CD4-positive, alpha-beta T cell (primary cell): ENCODE results near the gene DMAC2. TPM values are rescaled to one million over a fixed set of nuclear protein-coding genes. Genes with fewer than 3 reads are reported as not detected.
"Not testable (repeated sequence)": the region's sequence is repeated elsewhere in the genome, so short reads cannot be mapped to it uniquely, and the experiment has no call there.

ENCODE experiments used
- ATAC-seq: fragments of 200-7000 bp; cut with Tn5 transposase; one replicate; pipeline ENCODE4 v1.10.0; 2022; ENCODE audit warnings: mild to moderate bottlenecking; ENCODE audit not compliant: poor library complexity
- CTCF ChIA-PET: fragments of 350-600 bp; sonication (Branson Sonifier 250); formaldehyde crosslinking; loops from one replicate; lab custom pipeline; 2021; ENCODE audit warnings: antibody characterized with exemption, inconsistent platforms; lab: Charles Lee
- POLR2A ChIA-PET: fragments of 350-600 bp; sonication (Branson Sonifier 250); formaldehyde crosslinking; loops from one replicate; lab custom pipeline; 2021; ENCODE audit warnings: antibody characterized with exemption, inconsistent platforms; lab: Charles Lee
- DNase-seq, 14 experiments: peaks; one replicate each; pipeline ENCODE4 v3.0.0-alpha.2; 2013 to 2020; ENCODE audit warnings: mixed read lengths in 2 of 14
- H3K27ac ChIP-seq, 2 donors: one replicate each; pipeline versions ENCODE4 v1.5.1 to v1.7.0; 2013; ENCODE audit warnings: low read length in 2 of 2, low read depth in 1 of 2, mild to moderate bottlenecking in 1 of 2
- H3K27me3 ChIP-seq, 2 experiments: 1 replicate in 1 of 2; 2 replicates in 1 of 2; pipeline versions ENCODE4 v1.6.1 to v1.7.0; 2013; ENCODE audit warnings: low read length in 2 of 2, control low read depth in 1 of 2, mild to moderate bottlenecking in 1 of 2, moderate library complexity in 1 of 2; ENCODE audit not compliant: insufficient read depth in 2 of 2, control insufficient read depth in 1 of 2
- H3K36me3 ChIP-seq: one replicate; pipeline ENCODE4 v1.6.1; 2013; ENCODE audit warnings: low read length, control low read depth; ENCODE audit not compliant: insufficient read depth
- H3K4me1 ChIP-seq: one replicate; pipeline ENCODE4 v1.6.1; 2013; ENCODE audit warnings: low read length, control low read depth; ENCODE audit not compliant: insufficient read depth
- H3K4me3 ChIP-seq: one replicate; pipeline ENCODE4 v1.5.1; 2013; ENCODE audit warnings: mild to moderate bottlenecking, low read length, moderate library complexity
- H3K9me3 ChIP-seq, 2 experiments: 1 replicate in 1 of 2; 2 replicates in 1 of 2; pipeline versions ENCODE4 v1.6.1 to v1.7.0; 2013; ENCODE audit warnings: low read length in 2 of 2, mild to moderate bottlenecking in 2 of 2, control low read depth in 1 of 2, moderate library complexity in 1 of 2; ENCODE audit not compliant: control insufficient read depth in 1 of 2, insufficient read depth in 1 of 2
- H3K27ac Mint-ChIP-seq: one replicate; pipeline ENCODE4 v1.8.0; 2020; ENCODE audit warnings: mixed read lengths
- H3K27me3 Mint-ChIP-seq: one replicate; pipeline ENCODE4 v1.8.0; 2021; ENCODE audit warnings: mixed read lengths
- H3K36me3 Mint-ChIP-seq: one replicate; pipeline ENCODE4 v1.8.0; 2021; ENCODE audit warnings: low read depth, mixed read lengths
- H3K4me1 Mint-ChIP-seq: one replicate; pipeline ENCODE4 v1.8.0; 2021; ENCODE audit warnings: low read depth, mixed read lengths
- H3K4me3 Mint-ChIP-seq: one replicate; pipeline ENCODE4 v1.8.0; 2020; ENCODE audit warnings: mild to moderate bottlenecking, mixed read lengths
- H3K9me3 Mint-ChIP-seq: one replicate; pipeline ENCODE4 v1.8.0; 2020; ENCODE audit warnings: mixed read lengths
- intact Hi-C, 2 experiments: fragments of 100-400 bp; cut with DNase I in 1 of 2; cut with micrococcal nuclease in 1 of 2; formaldehyde crosslinking; loops; one replicate each; pipeline versions ENCODE4 v1.15.1 to v1.9.0; 2023 to 2025; cut with DNase I, micrococcal nuclease
- polyA plus RNA-seq, 2 donors: library from polyadenylated mRNA; unstranded; fragments of 120-200 nt; gene quantifications; one replicate each; pipeline ENCODE4 v1.2.1, GENCODE V29; 2013
- total RNA-seq, 174 experiments: library from RNA in 2 of 174; stranded (reverse) in 2 of 174; gene quantifications; one replicate each; pipeline ENCODE4 v1.2.3 and lab custom pipeline; 2021 to 2026
- TF ChIP-seq, protein P1 (sequence below): fragments of 200-600 bp; IDR thresholded peaks from one replicate; pipeline ENCODE4 v1.8.0; 2022; ENCODE audit warnings: antibody characterized with exemption, mild to moderate bottlenecking

The DMAC2 gene
- total RNA-seq, result 10 to 100 TPM; 21.6 to 25.7 TPM
- polyA plus RNA-seq (2013, experiment 1 of 2), result 26.5 TPM
- polyA plus RNA-seq (2013, experiment 2 of 2), result 26.8 TPM
- total RNA-seq (lab: John Stamatoyannopoulos, UW), result 12.1 to 54.6 (median 19.4) reads per million in 172 experiments

DNA sequence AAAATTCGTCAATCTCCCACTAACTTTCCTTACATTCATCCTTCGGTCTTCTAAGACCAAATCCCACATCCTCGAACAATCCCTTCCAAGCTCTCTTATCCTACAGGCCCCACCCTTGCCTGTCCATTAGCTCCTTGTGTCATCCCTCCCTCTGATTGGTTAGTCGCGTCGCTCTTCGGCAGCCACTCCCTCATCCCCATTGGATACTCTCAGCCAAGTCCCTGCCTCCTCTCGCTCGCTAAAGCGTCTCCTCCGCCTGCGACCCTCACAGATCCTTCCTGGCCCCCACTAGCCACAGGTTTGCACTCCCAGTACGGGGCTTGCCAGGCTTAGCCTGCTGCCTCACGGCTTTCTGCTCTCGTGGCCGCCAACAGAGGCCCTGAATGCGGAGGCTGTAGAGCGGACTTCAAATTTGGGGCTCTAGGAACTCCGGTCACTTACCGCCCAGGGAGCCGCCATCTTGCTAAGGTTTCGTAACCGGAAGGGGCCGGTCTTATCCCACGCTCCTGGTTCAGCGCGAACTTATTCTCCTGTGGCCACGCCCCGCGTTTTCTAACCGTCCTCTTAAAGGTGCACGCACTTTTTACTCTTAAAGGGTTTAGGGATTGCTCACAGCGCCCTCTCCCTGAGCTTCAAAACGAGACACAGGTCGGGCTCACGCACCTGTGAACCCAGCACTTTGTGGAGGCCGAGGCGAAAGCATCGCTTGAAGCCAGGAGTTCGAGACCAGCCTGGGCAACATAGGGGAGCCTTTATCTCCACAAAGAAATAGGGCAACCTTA, at the start of gene DMAC2:
TSS of gene DMAC2 (minus strand) at position 472 of the 782 bp plus-strand sequence. CDS start at position 459, 13 bp downstream.
- Histone ChIP-seq H3K27me3 (no peaks in the 10 kb centered on the region), H3K27ac (peak within 1 kb of the TSS; percentile 60 to 77), H3K4me1 (peaks cover 16% of the 10 kb centered on the region), H3K4me3 (peak within 1 kb of the TSS; percentile 90), H3K36me3 (peaks cover 12% of the 10 kb centered on the region), H3K9me3 (no peaks in the 10 kb centered on the region)
- Mint-ChIP-seq H3K36me3 (peaks cover 13% of the 10 kb centered on the region), H3K4me3 (no peak within 1 kb of the TSS), H3K9me3 (no peaks in the 10 kb centered on the region), H3K27ac (no peak within 1 kb of the TSS), H3K4me1 (no peaks in the 10 kb centered on the region), H3K27me3 (peaks cover 13% of the 10 kb centered on the region)
- POLR2A ChIA-PET, result interaction anchor here (0.5 to 3.7 kb wide), 18 partner anchors 9 to 803 kb away, joined by 3 to 20 read pairs (median 4); partner anchors contain the start of genes B9D2, GSK3A, HNRNPUL1 and TGFB1
- CTCF ChIA-PET, result interaction anchor here (0.7 to 2.2 kb wide), 13 partner anchors 9 to 974 kb away, joined by 3 to 16 read pairs (median 4); partner anchors contain the start of gene B9D2
- ATAC-seq (peak; percentile 99), DNase-seq (peak; percentile 86 to 97 (median 93))
- intact Hi-C loops, result loop anchor here in 1 of 2 experiments (1.0 to 10.0 kb wide), 7 partner anchors 42 to 1095 kb away; partner anchors contain the start of genes B9D2, BCKDHA, C19orf47 and CCDC97
- TF ChIP-seq, protein P1, sequence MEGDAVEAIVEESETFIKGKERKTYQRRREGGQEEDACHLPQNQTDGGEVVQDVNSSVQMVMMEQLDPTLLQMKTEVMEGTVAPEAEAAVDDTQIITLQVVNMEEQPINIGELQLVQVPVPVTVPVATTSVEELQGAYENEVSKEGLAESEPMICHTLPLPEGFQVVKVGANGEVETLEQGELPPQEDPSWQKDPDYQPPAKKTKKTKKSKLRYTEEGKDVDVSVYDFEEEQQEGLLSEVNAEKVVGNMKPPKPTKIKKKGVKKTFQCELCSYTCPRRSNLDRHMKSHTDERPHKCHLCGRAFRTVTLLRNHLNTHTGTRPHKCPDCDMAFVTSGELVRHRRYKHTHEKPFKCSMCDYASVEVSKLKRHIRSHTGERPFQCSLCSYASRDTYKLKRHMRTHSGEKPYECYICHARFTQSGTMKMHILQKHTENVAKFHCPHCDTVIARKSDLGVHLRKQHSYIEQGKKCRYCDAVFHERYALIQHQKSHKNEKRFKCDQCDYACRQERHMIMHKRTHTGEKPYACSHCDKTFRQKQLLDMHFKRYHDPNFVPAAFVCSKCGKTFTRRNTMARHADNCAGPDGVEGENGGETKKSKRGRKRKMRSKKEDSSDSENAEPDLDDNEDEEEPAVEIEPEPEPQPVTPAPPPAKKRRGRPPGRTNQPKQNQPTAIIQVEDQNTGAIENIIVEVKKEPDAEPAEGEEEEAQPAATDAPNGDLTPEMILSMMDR, result peak; percentile 65

DNA sequence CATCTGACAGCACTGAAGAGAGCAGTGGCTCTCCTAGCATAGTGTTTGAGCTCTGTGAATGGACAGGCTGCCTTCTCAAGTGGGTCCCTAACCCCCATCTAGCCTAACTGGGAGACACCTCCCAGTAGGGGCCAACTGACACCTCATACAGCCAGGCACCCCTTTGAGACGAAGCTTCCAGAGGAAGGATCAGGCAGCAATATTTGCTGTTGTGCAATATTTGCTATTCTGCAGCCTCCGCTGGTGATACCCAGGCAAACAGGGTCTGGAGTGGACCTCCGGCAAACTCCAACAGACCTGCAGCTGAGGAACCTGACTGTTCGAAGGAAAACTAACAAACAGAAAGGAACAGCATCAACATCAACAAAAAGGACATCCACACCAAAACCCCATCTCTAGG, 47.2 kb upstream of the DMAC2 start:
- ATAC-seq, H3K27ac ChIP-seq, DNase-seq, H3K4me3 Mint-ChIP-seq, H3K9me3 Mint-ChIP-seq, H3K36me3 Mint-ChIP-seq, H3K4me3 ChIP-seq, intact Hi-C loops, H3K27ac Mint-ChIP-seq, POLR2A ChIA-PET, H3K4me1 Mint-ChIP-seq, H3K36me3 ChIP-seq, H3K4me1 ChIP-seq: not testable (repeated sequence)
- Histone ChIP-seq H3K27me3 (peaks cover 14 to 17% of the 10 kb centered on the region in 2 experiments), H3K9me3 (peaks cover 0 to 13% of the 10 kb centered on the region in 2 experiments)
- peaks cover 56% of the 10 kb centered on the region for H3K27me3 Mint-ChIP-seq
- CTCF ChIA-PET, result interaction anchor here (0.5 kb wide), 1 partner anchor 80 kb away, joined by 3 read pairs; no protein-coding TSS in a partner anchor

DNA sequence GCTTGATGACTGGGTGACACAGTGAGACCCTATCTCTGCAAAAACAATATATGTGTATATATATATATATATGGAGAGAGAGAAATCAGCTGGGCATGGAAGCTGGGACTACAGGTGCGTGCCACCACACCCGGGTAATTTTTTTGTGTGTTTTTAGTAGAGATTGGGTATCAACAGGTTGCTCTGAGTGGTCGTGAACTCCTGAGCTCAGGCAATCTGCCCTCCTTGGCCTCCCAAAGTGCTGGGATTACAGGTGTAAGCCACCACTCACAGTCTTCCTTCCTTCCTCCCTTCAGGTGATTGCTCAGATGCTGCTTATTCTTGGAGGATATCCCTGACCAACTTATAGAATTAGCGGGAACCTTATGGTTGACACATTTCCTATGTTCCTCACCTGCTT, 45.1 kb upstream of the DMAC2 start:
- Mint-ChIP-seq H3K4me1 (no peaks in the 10 kb centered on the region), H3K36me3 (no peaks in the 10 kb centered on the region), H3K4me3 (no peak overlapping the region), H3K27me3 (peaks cover 77% of the 10 kb centered on the region), H3K9me3 (peaks cover 3% of the 10 kb centered on the region), H3K27ac (no peak overlapping the region)
- TF ChIP-seq, protein P1, result no peak
- no peak overlapping the region for H3K4me3 ChIP-seq
- intact Hi-C loops, result no loop called here
- peaks cover 0 to 13% of the 10 kb centered on the region in 2 experiments for H3K9me3 ChIP-seq
- DNase-seq (no peak), ATAC-seq (no peak)
- no peaks in the 10 kb centered on the region for H3K36me3 ChIP-seq
- no peaks in the 10 kb centered on the region for H3K4me1 ChIP-seq
- no peak overlapping the region for H3K27ac ChIP-seq
- CTCF ChIA-PET, result no interaction called here
- H3K27me3 ChIP-seq, result peaks cover 16 to 30% of the 10 kb centered on the region in 2 experiments
- POLR2A ChIA-PET, result no interaction called here
